ENCODE results near the gene INPP4B.

DNA sequence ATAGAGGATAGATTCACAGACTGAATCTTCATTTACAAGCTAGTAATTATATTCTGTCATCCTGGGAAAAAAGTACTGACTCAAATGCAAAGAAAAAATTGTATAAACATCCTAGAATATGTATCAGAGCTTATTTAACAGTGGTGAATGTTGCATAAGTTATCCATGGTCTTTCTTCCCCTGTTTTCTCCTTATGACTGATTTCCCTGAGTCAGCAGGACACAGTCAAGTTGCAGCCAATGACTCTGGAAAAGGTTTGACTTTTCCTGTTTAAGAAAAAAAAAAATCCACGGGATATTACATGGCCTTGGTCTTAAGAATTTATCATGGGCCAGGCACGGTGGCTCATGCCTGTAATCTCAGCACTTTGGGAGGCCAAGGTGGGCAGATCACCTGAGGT is 36.5 kb downstream of the INPP4B start:
- TF ChIP-seq, protein P1, sequence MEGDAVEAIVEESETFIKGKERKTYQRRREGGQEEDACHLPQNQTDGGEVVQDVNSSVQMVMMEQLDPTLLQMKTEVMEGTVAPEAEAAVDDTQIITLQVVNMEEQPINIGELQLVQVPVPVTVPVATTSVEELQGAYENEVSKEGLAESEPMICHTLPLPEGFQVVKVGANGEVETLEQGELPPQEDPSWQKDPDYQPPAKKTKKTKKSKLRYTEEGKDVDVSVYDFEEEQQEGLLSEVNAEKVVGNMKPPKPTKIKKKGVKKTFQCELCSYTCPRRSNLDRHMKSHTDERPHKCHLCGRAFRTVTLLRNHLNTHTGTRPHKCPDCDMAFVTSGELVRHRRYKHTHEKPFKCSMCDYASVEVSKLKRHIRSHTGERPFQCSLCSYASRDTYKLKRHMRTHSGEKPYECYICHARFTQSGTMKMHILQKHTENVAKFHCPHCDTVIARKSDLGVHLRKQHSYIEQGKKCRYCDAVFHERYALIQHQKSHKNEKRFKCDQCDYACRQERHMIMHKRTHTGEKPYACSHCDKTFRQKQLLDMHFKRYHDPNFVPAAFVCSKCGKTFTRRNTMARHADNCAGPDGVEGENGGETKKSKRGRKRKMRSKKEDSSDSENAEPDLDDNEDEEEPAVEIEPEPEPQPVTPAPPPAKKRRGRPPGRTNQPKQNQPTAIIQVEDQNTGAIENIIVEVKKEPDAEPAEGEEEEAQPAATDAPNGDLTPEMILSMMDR (IDR thresholded peaks at IDR 0.05): no peak
- TF ChIP-seq POLR2A (IDR thresholded peaks at IDR 0.05): no peak

Data from Peyer's patch (tissue), 4 donors.